GM23338 (cell line): Measurements from ENCODE around the gene PCSK1. TPM values are rescaled to one million over a fixed set of nuclear protein-coding genes. Genes with fewer than 3 reads are reported as not detected.

Experiments used
- ATAC-seq: fragments of 200-7000 bp; cut with Tn5 transposase; 3 replicates; pipeline ENCODE4 v1.9.1; 2020
- DNase-seq: peaks from one replicate; pipeline ENCODE4 v3.0.0-alpha.2; 2015; ENCODE audit warnings: low spot score
- H2AFZ ChIP-seq: fragments of 200-600 bp; sonication (generic); 2 replicates; pipeline ENCODE4 v1.8.0; 2016; ENCODE audit warnings: antibody characterized with exemption, mild to moderate bottlenecking, moderate library complexity
- H3F3A ChIP-seq: fragments of 200-600 bp; sonication (generic); replicated peaks from 2 replicates; pipeline ENCODE4 v1.8.0; 2017; ENCODE audit warnings: antibody characterized with exemption, mixed run types, low read depth
- H3K27ac ChIP-seq: fragments of 200-600 bp; sonication (generic); 2 replicates; pipeline ENCODE4 v1.6.1; 2016; ENCODE audit warnings: low read depth
- H3K27me3 ChIP-seq: fragments of 200-600 bp; sonication (generic); 2 replicates; pipeline ENCODE4 v1.8.0; 2016; ENCODE audit warnings: mild to moderate bottlenecking, mixed run types, moderate library complexity; ENCODE audit not compliant: insufficient read depth
- H3K36me3 ChIP-seq: fragments of 200-600 bp; sonication (generic); 2 replicates; pipeline ENCODE4 v1.8.0; 2016; ENCODE audit warnings: mild to moderate bottlenecking; ENCODE audit not compliant: insufficient read depth
- H3K4me1 ChIP-seq: fragments of 200-600 bp; sonication (generic); 2 replicates; pipeline ENCODE4 v1.8.0; 2016; ENCODE audit warnings: mild to moderate bottlenecking, moderate library complexity; ENCODE audit not compliant: insufficient read depth
- H3K4me2 ChIP-seq: fragments of 200-600 bp; sonication (generic); 2 replicates; pipeline ENCODE4 v1.7.1; 2017; ENCODE audit warnings: mixed run types
- H3K4me3 ChIP-seq: fragments of 200-600 bp; sonication (generic); 2 replicates; pipeline ENCODE4 v1.6.1; 2016; ENCODE audit warnings: mixed run types
- H3K79me2 ChIP-seq: fragments of 200-600 bp; sonication (generic); replicated peaks from 2 replicates; pipeline ENCODE4 v1.8.0; 2017; ENCODE audit warnings: mild to moderate bottlenecking; ENCODE audit not compliant: insufficient read depth
- H3K9me2 ChIP-seq: fragments of 200-600 bp; sonication (generic); 2 replicates; pipeline ENCODE4 v1.8.0; 2017; ENCODE audit not compliant: insufficient read depth
- H4K20me1 ChIP-seq: fragments of 200-600 bp; sonication (generic); replicated peaks from 2 replicates; pipeline ENCODE4 v1.8.0; 2017; ENCODE audit warnings: mild to moderate bottlenecking; ENCODE audit not compliant: insufficient read depth
- H3K27ac Mint-ChIP-seq: 2 replicates; pipeline ENCODE4 v1.8.0; 2020; ENCODE audit warnings: inconsistent platforms, mild to moderate bottlenecking, moderate library complexity, mixed read lengths
- H3K27me3 Mint-ChIP-seq: 3 replicates; pipeline ENCODE4 v1.8.0; 2022; ENCODE audit warnings: low read depth, mild to moderate bottlenecking, moderate library complexity, mixed read lengths, inconsistent platforms; ENCODE audit not compliant: insufficient read depth, poor library complexity
- H3K36me3 Mint-ChIP-seq: 3 replicates; pipeline ENCODE4 v1.8.0; 2021; ENCODE audit warnings: low read depth, mild to moderate bottlenecking, inconsistent platforms, moderate library complexity, mixed read lengths
- H3K4me1 Mint-ChIP-seq: 3 replicates; pipeline ENCODE4 v1.8.0; 2020; ENCODE audit warnings: mild to moderate bottlenecking, inconsistent platforms, mixed read lengths
- H3K4me3 Mint-ChIP-seq: 3 replicates; pipeline ENCODE4 v1.8.0; 2021; ENCODE audit warnings: moderate library complexity, mild to moderate bottlenecking, inconsistent platforms, mixed read lengths
- H3K9me3 Mint-ChIP-seq: 3 replicates; pipeline ENCODE4 v1.8.0; 2020; ENCODE audit warnings: moderate library complexity, mild to moderate bottlenecking, inconsistent platforms, mixed read lengths
- CREB1 ChIP-seq: fragments of 250-450 bp; sonication (Bioruptor Pico); IDR thresholded peaks from 2 replicates; pipeline ENCODE4 v1.5.0; 2020; ENCODE audit warnings: low read depth, mild to moderate bottlenecking, moderate library complexity
- EZH2 ChIP-seq: fragments of 200-600 bp; sonication (generic); IDR thresholded peaks from one replicate; pipeline ENCODE4 v1.8.0; 2017; ENCODE audit warnings: antibody characterized with exemption, mild to moderate bottlenecking, low read depth; ENCODE audit not compliant: unreplicated experiment
- EZH2phosphoT487 ChIP-seq: fragments of 200-600 bp; sonication (generic); IDR thresholded peaks from one replicate; pipeline ENCODE4 v1.8.1; 2018; ENCODE audit warnings: antibody characterized with exemption; ENCODE audit not compliant: unreplicated experiment
- JUNB ChIP-seq: IDR thresholded peaks from one replicate; pipeline ENCODE4 v1.6.1; 2016; ENCODE audit warnings: antibody characterized with exemption; ENCODE audit not compliant: unreplicated experiment
- POLR2AphosphoS5 ChIP-seq: IDR thresholded peaks from 2 replicates; pipeline ENCODE4 v1.6.1; 2016; ENCODE audit warnings: antibody characterized with exemption, low read depth
- STAT1 ChIP-seq: IDR thresholded peaks from one replicate; pipeline ENCODE4 v1.6.1; 2016; ENCODE audit warnings: antibody characterized with exemption; ENCODE audit not compliant: unreplicated experiment
- ZNF114 ChIP-seq: fragments of 250-450 bp; sonication (Bioruptor Pico); IDR thresholded peaks from 2 replicates; pipeline ENCODE4 v1.5.0; 2020; ENCODE audit warnings: mild to moderate bottlenecking, moderate library complexity
- polyA plus RNA-seq: library from polyadenylated mRNA; unstranded; fragments of >200 nt; fragmentation: Nextera tagmentation; extraction: Ambion mirVana; gene quantifications from 2 replicates; pipeline ENCODE4 v1.2.1, GENCODE V29; 2016
- total RNA-seq: library from RNA; depleted of rRNA; stranded (reverse); fragments of >200 nt; shearing (Covaris generic); gene quantifications from 2 replicates; pipeline ENCODE4 v1.2.3, GENCODE V29; 2014
- TF ChIP-seq, protein P1 (sequence below): IDR thresholded peaks from 2 replicates; pipeline ENCODE4 v1.6.1; 2016; ENCODE audit warnings: antibody characterized with exemption
- TF ChIP-seq, protein P2 (sequence below), 2 experiments: fragments of 200-600 bp in 1 of 2; sonication (generic) in 1 of 2; conservative IDR thresholded peaks; 2 replicates each; pipeline versions ENCODE4 v1.5.1 to v1.6.1; 2016 to 2017; ENCODE audit warnings: antibody characterized with exemption in 2 of 2, low read depth in 2 of 2, mild to moderate bottlenecking in 2 of 2, moderate library complexity in 1 of 2
- TF ChIP-seq, protein P3 (sequence below): fragments of 250-450 bp; sonication (Bioruptor Pico); IDR thresholded peaks from 2 replicates; pipeline ENCODE4 v1.5.0; 2020; ENCODE audit warnings: mild to moderate bottlenecking, moderate library complexity

PCSK1 gene
- total and polyA plus RNA-seq, 2 experiments from 2014 or later: 2.3 to 2.7 TPM

DNA sequence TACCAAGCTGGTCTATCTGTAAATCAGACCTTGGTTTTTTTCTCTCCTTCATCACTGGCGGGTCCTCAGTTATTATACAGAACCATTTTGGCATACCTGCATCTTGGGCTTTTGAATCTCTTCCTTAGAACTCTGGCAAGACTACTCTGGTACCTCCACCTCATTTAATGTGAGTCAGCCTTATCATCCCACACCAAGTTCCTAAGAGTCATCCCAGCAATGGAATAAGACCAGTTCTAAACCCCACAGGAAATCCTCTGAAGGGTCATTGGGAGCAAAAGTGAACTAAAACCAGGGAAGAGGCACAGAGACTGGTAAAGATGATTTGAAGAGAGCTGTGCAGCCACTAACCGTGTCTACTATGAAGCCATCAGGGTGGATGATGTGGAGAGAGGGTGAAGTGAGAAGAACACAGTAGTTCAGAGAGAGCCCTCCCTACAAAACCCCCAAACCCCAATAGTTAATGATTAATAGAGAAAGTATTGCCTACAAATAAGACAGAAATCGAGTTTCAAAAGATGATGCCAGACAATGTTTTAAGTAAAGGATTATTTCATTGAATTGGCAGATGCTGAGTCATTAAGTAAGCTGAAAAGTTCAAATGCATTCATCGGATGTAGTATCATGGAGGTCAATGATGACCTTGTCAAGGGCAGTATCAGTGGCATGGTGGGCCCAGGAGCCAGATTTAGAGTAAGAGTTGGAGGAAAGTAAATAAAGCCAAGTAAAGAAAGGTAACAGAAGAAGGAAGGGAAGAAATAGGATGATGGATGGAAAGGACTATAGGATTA lies 85.4 kb downstream of the PCSK1 start:
- Histone ChIP-seq H3K79me2 (no peaks in the 10 kb centered on the region), H3K9me2 (peaks cover 2% of the 10 kb centered on the region; the same call in 1 of the 2 replicates), H3K27me3 (no peaks in the 10 kb centered on the region), H2AFZ (no peak overlapping the region), H3K27ac (no peak overlapping the region), H3F3A (no peaks in the 10 kb centered on the region), H3K4me1 (no peaks in the 10 kb centered on the region), H3K4me2 (no peak overlapping the region), H3K36me3 (no peaks in the 10 kb centered on the region), H4K20me1 (no peaks in the 10 kb centered on the region), H3K4me3 (no peak overlapping the region)
- DNase-seq (no peak), ATAC-seq (no peak)
- Mint-ChIP-seq H3K9me3 (no peaks in the 10 kb centered on the region), H3K36me3 (no peaks in the 10 kb centered on the region), H3K27ac (no peak overlapping the region), H3K4me1 (no peaks in the 10 kb centered on the region), H3K27me3 (no peaks in the 10 kb centered on the region), H3K4me3 (no peak overlapping the region)
- TF ChIP-seq STAT1 (no peak), POLR2AphosphoS5 (no peak), EZH2phosphoT487 (no peak), JUNB (no peak), CREB1 (no peak), EZH2 (no peak), ZNF114 (CRISPR knock-in tag) (no peak)
- TF ChIP-seq, protein P1, sequence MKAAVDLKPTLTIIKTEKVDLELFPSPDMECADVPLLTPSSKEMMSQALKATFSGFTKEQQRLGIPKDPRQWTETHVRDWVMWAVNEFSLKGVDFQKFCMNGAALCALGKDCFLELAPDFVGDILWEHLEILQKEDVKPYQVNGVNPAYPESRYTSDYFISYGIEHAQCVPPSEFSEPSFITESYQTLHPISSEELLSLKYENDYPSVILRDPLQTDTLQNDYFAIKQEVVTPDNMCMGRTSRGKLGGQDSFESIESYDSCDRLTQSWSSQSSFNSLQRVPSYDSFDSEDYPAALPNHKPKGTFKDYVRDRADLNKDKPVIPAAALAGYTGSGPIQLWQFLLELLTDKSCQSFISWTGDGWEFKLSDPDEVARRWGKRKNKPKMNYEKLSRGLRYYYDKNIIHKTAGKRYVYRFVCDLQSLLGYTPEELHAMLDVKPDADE: no peak
- TF ChIP-seq, protein P2, sequence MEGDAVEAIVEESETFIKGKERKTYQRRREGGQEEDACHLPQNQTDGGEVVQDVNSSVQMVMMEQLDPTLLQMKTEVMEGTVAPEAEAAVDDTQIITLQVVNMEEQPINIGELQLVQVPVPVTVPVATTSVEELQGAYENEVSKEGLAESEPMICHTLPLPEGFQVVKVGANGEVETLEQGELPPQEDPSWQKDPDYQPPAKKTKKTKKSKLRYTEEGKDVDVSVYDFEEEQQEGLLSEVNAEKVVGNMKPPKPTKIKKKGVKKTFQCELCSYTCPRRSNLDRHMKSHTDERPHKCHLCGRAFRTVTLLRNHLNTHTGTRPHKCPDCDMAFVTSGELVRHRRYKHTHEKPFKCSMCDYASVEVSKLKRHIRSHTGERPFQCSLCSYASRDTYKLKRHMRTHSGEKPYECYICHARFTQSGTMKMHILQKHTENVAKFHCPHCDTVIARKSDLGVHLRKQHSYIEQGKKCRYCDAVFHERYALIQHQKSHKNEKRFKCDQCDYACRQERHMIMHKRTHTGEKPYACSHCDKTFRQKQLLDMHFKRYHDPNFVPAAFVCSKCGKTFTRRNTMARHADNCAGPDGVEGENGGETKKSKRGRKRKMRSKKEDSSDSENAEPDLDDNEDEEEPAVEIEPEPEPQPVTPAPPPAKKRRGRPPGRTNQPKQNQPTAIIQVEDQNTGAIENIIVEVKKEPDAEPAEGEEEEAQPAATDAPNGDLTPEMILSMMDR (conservative IDR thresholded peaks at IDR 0.05; ENCODE audit: low read depth in 2 of 2): no peak

DNA sequence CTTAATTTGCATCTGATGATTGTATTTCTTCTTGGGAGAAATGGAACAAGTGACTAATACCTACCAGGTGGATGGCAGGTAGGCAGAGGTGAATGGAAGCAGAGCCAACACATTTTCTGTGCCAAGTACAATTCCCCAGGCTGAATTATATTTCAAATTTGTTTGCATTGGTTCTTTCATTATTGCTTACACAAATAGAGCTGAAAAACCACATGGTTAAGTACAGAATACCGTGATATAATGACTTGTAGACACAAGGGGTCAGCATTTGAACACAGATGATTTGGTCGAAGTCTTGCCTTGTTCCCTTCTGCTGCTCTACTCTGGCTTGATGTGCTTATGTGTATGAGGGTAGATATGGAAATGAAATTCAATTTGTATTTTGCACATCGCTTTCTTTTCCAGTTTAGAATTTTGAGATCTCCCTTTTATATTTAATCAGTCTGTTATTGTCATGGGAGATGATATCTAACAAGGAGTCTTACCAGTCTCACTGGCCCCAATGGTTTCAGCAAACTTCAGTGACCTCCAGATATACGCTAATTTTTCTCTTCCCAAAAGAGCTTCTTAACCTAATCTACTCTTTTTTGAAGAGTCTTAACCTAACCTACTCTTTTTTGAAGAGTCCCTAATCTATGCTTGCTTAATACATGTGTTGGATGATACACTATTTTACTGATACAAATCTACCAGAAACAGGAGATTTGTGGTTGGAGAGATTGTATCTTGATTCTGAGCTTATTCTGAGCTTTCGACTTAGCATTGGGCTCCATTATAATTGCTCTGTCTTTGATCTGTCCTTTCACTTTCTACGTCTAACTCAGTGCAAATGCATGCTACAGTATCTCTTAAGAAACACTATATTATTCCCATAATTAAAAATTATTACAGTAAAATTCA lies 88.1 kb downstream of the PCSK1 start:
- Histone ChIP-seq H3K27me3 (no peaks in the 10 kb centered on the region), H3K4me1 (no peaks in the 10 kb centered on the region; the same call in 1 of the 2 replicates), H3K4me3 (no peak overlapping the region), H3K9me2 (0 out of 2 replicates have a peak, but pooled peaks cover 2% of the 10 kb centered on the region), H4K20me1 (no peaks in the 10 kb centered on the region), H2AFZ (no peak overlapping the region), H3K4me2 (no peak overlapping the region), H3K36me3 (no peaks in the 10 kb centered on the region), H3K79me2 (no peaks in the 10 kb centered on the region), H3K27ac (no peak overlapping the region), H3F3A (no peaks in the 10 kb centered on the region)
- no peaks in the 10 kb centered on the region for H3K27me3 Mint-ChIP-seq
- H3K4me1 Mint-ChIP-seq: peaks cover 7% of the 10 kb centered on the region; the same call in 2 of the 3 replicates
- no peak overlapping the region for H3K4me3 Mint-ChIP-seq
- H3K36me3 Mint-ChIP-seq: no peaks in the 10 kb centered on the region
- H3K9me3 Mint-ChIP-seq: no peaks in the 10 kb centered on the region
- peak; percentile 89 for ATAC-seq
- DNase-seq: peak; percentile 79
- no peak overlapping the region for H3K27ac Mint-ChIP-seq
- TF ChIP-seq, protein P3, sequence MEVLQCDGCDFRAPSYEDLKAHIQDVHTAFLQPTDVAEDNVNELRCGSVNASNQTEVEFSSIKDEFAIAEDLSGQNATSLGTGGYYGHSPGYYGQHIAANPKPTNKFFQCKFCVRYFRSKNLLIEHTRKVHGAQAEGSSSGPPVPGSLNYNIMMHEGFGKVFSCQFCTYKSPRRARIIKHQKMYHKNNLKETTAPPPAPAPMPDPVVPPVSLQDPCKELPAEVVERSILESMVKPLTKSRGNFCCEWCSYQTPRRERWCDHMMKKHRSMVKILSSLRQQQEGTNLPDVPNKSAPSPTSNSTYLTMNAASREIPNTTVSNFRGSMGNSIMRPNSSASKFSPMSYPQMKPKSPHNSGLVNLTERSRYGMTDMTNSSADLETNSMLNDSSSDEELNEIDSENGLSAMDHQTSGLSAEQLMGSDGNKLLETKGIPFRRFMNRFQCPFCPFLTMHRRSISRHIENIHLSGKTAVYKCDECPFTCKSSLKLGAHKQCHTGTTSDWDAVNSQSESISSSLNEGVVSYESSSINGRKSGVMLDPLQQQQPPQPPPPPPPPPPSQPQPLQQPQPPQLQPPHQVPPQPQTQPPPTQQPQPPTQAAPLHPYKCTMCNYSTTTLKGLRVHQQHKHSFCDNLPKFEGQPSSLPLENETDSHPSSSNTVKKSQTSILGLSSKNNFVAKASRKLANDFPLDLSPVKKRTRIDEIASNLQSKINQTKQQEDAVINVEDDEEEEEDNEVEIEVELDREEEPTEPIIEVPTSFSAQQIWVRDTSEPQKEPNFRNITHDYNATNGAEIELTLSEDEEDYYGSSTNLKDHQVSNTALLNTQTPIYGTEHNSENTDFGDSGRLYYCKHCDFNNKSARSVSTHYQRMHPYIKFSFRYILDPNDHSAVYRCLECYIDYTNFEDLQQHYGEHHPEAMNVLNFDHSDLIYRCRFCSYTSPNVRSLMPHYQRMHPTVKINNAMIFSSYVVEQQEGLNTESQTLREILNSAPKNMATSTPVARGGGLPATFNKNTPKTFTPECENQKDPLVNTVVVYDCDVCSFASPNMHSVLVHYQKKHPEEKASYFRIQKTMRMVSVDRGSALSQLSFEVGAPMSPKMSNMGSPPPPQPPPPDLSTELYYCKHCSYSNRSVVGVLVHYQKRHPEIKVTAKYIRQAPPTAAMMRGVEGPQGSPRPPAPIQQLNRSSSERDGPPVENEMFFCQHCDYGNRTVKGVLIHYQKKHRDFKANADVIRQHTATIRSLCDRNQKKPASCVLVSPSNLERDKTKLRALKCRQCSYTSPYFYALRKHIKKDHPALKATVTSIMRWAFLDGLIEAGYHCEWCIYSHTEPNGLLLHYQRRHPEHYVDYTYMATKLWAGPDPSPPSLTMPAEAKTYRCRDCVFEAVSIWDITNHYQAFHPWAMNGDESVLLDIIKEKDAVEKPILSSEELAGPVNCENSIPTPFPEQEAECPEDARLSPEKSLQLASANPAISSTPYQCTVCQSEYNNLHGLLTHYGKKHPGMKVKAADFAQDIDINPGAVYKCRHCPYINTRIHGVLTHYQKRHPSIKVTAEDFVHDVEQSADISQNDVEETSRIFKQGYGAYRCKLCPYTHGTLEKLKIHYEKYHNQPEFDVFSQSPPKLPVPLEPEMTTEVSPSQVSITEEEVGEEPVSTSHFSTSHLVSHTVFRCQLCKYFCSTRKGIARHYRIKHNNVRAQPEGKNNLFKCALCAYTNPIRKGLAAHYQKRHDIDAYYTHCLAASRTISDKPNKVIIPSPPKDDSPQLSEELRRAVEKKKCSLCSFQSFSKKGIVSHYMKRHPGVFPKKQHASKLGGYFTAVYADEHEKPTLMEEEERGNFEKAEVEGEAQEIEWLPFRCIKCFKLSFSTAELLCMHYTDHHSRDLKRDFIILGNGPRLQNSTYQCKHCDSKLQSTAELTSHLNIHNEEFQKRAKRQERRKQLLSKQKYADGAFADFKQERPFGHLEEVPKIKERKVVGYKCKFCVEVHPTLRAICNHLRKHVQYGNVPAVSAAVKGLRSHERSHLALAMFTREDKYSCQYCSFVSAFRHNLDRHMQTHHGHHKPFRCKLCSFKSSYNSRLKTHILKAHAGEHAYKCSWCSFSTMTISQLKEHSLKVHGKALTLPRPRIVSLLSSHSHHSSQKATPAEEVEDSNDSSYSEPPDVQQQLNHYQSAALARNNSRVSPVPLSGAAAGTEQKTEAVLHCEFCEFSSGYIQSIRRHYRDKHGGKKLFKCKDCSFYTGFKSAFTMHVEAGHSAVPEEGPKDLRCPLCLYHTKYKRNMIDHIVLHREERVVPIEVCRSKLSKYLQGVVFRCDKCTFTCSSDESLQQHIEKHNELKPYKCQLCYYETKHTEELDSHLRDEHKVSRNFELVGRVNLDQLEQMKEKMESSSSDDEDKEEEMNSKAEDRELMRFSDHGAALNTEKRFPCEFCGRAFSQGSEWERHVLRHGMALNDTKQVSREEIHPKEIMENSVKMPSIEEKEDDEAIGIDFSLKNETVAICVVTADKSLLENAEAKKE: no peak
